PC-9 (cell line): ENCODE results near the gene ATP1B3. TPM values are rescaled to one million over a fixed set of nuclear protein-coding genes. Genes with fewer than 3 reads are reported as not detected.
"Not testable (repeated sequence)": the region's sequence is repeated elsewhere in the genome, so short reads cannot be mapped to it uniquely, and the experiment has no call there.

Experiments
- BruUV-seq: library from RNA; stranded (reverse); fragments of 400-500 nt; replicated peaks from 2 replicates; lab custom pipeline; 2021; lab: Mats Ljungman, UMichigan
- CTCF ChIA-PET: fragments of 300-600 bp; sonication (Branson Sonifier 250); formaldehyde crosslinking; loops from one replicate; lab custom pipeline; 2022; ENCODE audit warnings: antibody characterized with exemption; lab: Charles Lee
- POLR2A ChIA-PET: fragments of 300-600 bp; sonication (Branson Sonifier 250); formaldehyde crosslinking; loops from one replicate; lab custom pipeline; 2022; ENCODE audit warnings: antibody characterized with exemption; ENCODE audit not compliant: unreplicated experiment; lab: Charles Lee
- DNase-seq, 2 experiments: peaks; one replicate each; pipeline versions ENCODE4 v3.0.0 to v3.0.0-alpha.2; 2015 to 2022; ENCODE audit warnings: mixed read lengths in 1 of 2
- H2AFZ ChIP-seq: fragments of 200-600 bp; sonication (generic); 2 replicates; pipeline ENCODE4 v1.8.1; 2017; ENCODE audit warnings: antibody characterized with exemption
- H3F3A ChIP-seq: fragments of 200-600 bp; sonication (generic); 2 replicates; pipeline ENCODE4 v1.8.1; 2017; ENCODE audit warnings: antibody characterized with exemption, mild to moderate bottlenecking, low read depth; ENCODE audit not compliant: insufficient read depth
- H3K27ac ChIP-seq: fragments of 200-600 bp; sonication (generic); 2 replicates; pipeline ENCODE4 v1.6.1; 2016; ENCODE audit warnings: mixed run types
- H3K27me3 ChIP-seq: fragments of 200-600 bp; sonication (generic); 2 replicates; pipeline ENCODE4 v1.6.1; 2016; ENCODE audit warnings: low read depth, mixed run types; ENCODE audit not compliant: insufficient read depth
- H3K36me3 ChIP-seq: fragments of 200-600 bp; sonication (generic); 2 replicates; pipeline ENCODE4 v1.6.1; 2016; ENCODE audit warnings: low read depth, mixed run types
- H3K4me1 ChIP-seq: fragments of 200-600 bp; sonication (generic); replicated peaks from 2 replicates; pipeline ENCODE4 v1.6.1; 2016; ENCODE audit warnings: mixed run types; ENCODE audit not compliant: insufficient read depth
- H3K4me2 ChIP-seq: fragments of 200-600 bp; sonication (generic); 2 replicates; pipeline ENCODE4 v1.6.1; 2017; ENCODE audit warnings: mixed run types
- H3K4me3 ChIP-seq: fragments of 200-600 bp; sonication (generic); 2 replicates; pipeline ENCODE4 v1.6.1; 2016; ENCODE audit warnings: mixed run types
- H3K79me2 ChIP-seq: fragments of 200-600 bp; sonication (generic); 2 replicates; pipeline ENCODE4 v1.6.1; 2017; ENCODE audit warnings: low read depth, mixed run types
- H3K9me2 ChIP-seq: fragments of 200-600 bp; sonication (generic); 2 replicates; pipeline ENCODE4 v1.8.1; 2017; ENCODE audit warnings: mild to moderate bottlenecking; ENCODE audit not compliant: insufficient read depth
- H3K9me3 ChIP-seq: fragments of 200-600 bp; sonication (generic); 2 replicates; pipeline ENCODE4 v1.8.1; 2016; ENCODE audit warnings: low read depth; ENCODE audit not compliant: insufficient read depth
- H4K20me1 ChIP-seq: fragments of 200-600 bp; sonication (generic); 2 replicates; pipeline ENCODE4 v1.8.1; 2017; ENCODE audit not compliant: insufficient read depth
- CTCF ChIP-seq: fragments of 200-600 bp; sonication (generic); conservative IDR thresholded peaks from 2 replicates; pipeline ENCODE4 v1.6.1; 2017; ENCODE audit warnings: mixed run types, antibody characterized with exemption, mild to moderate bottlenecking, moderate library complexity
- EZH2 ChIP-seq: fragments of 200-600 bp; sonication (generic); IDR thresholded peaks from 2 replicates; pipeline ENCODE4 v1.8.0; 2017; ENCODE audit warnings: antibody characterized with exemption, low read depth
- intact Hi-C: fragments of 100-400 bp; cut with micrococcal nuclease; formaldehyde crosslinking; loops from one replicate; pipeline ENCODE4 v1.10.0; 2022; ENCODE audit not compliant: unreplicated experiment
- total RNA-seq: library from RNA; stranded (reverse); gene quantifications from 2 replicates; pipeline ENCODE4 v1.2.3, GENCODE V29; 2021

The ATP1B3 gene
- total RNA-seq, 1 experiment from 2014 or later = 69.7 TPM

- Histone ChIP-seq H2AFZ (no peak overlapping the region), H3K9me3 (no peaks in the 10 kb centered on the region), H3K4me2 (no peak overlapping the region), H3K4me1 (peaks cover 15% of the 10 kb centered on the region), H3K27ac (no peak overlapping the region), H3K9me2 (no peaks in the 10 kb centered on the region), H3K27me3 (no peaks in the 10 kb centered on the region), H4K20me1 (no peaks in the 10 kb centered on the region), H3K36me3 (no peaks in the 10 kb centered on the region), H3K79me2 (no peaks in the 10 kb centered on the region), H3K4me3 (no peak overlapping the region), H3F3A (peaks cover 12% of the 10 kb centered on the region)
- intact Hi-C loops = no loop called here
- DNase-seq = no peak
- no peak for TF ChIP-seq CTCF
- TF ChIP-seq EZH2 = no peak
- BruUV-seq = no TSS peak
- ChIA-PET CTCF (interaction anchor here (0.6 kb wide), 1 partner anchor 376 kb away, joined by 3 read pairs; no protein-coding TSS in a partner anchor), POLR2A (no interaction called here)
These were observed 31.6 kb upstream of the ATP1B3 start for GRCh38 chr3:141844812-141845211.

GRCh38 chr3:141845407-141846049, 30.9 kb upstream of the ATP1B3 start:
- POLR2A ChIA-PET = no interaction called here
- no peak for DNase-seq
- Histone ChIP-seq H3K79me2 (no peaks in the 10 kb centered on the region), H3K36me3 (no peaks in the 10 kb centered on the region), H3K27ac (no peak overlapping the region), H3K27me3 (no peaks in the 10 kb centered on the region), H3K4me1 (peaks cover 12% of the 10 kb centered on the region), H3F3A (peaks cover 9% of the 10 kb centered on the region), H3K9me3 (no peaks in the 10 kb centered on the region), H3K9me2 (no peaks in the 10 kb centered on the region), H3K4me2 (no peak overlapping the region), H4K20me1 (no peaks in the 10 kb centered on the region), H2AFZ (no peak overlapping the region), H3K4me3 (no peak overlapping the region)
- CTCF ChIA-PET = interaction anchor here (0.6 kb wide), 1 partner anchor 377 kb away, joined by 3 read pairs; no protein-coding TSS in a partner anchor
- no peak for TF ChIP-seq EZH2
- no peak for TF ChIP-seq CTCF
- no TSS peak for BruUV-seq
- intact Hi-C loops = no loop called here

- DNase-seq = no peak
- no peak for TF ChIP-seq EZH2
- TF ChIP-seq CTCF = no peak
- Histone ChIP-seq H3K27me3 (no peaks in the 10 kb centered on the region), H3K9me2 (no peaks in the 10 kb centered on the region), H3K9me3 (no peaks in the 10 kb centered on the region), H3K4me1 (peaks cover 7% of the 10 kb centered on the region), H3K4me2 (no peak overlapping the region), H4K20me1 (no peaks in the 10 kb centered on the region), H3K79me2 (no peaks in the 10 kb centered on the region), H3F3A (peaks cover 5% of the 10 kb centered on the region; the same call in 1 of the 2 replicates), H2AFZ (no peak overlapping the region), H3K27ac (no peak overlapping the region), H3K36me3 (no peaks in the 10 kb centered on the region), H3K4me3 (no peak overlapping the region)
- ChIA-PET CTCF (no interaction called here), POLR2A (no interaction called here)
- intact Hi-C loops = no loop called here
- BruUV-seq = no TSS peak
These were observed 30.4 kb upstream of the ATP1B3 start for GRCh38 chr3:141846050-141846433.

- H2AFZ ChIP-seq, H3K27ac ChIP-seq, POLR2A ChIA-PET, H3K27me3 ChIP-seq, BruUV-seq, intact Hi-C loops, H3K36me3 ChIP-seq, H3K79me2 ChIP-seq, H3K4me1 ChIP-seq, DNase-seq, H4K20me1 ChIP-seq, H3F3A ChIP-seq, H3K9me2 ChIP-seq, H3K4me2 ChIP-seq, H3K4me3 ChIP-seq, H3K9me3 ChIP-seq: not testable (repeated sequence)
- CTCF ChIA-PET = interaction anchor here (0.7 kb wide), 1 partner anchor 1249 kb away, joined by 3 read pairs; no protein-coding TSS in a partner anchor
These were observed 28.2 kb upstream of the ATP1B3 start for GRCh38 chr3:141848159-141848748.
